Dermis microvascular lymphatic vessel endothelial cell (primary cell): Measurements from ENCODE around the gene TCEAL9. TPM values are rescaled to one million over a fixed set of nuclear protein-coding genes. Genes with fewer than 3 reads are reported as not detected.

Experiments
- total RNA-seq: library from RNA; depleted of rRNA; stranded (reverse); fragments of >200 nt; gene quantifications from 2 replicates; pipeline ENCODE4 v1.2.1, GENCODE V29; 2014

The TCEAL9 gene
- total RNA-seq, 1 donor from 2014 or later, result 44.4 TPM

Other genes starting within 250 kb of the TCEAL9 start
- gene BEX4, start 141.4 kb upstream of the TCEAL9 start, total RNA-seq, result 15.5 and 20.2 TPM in 2 replicates
- gene TCEAL8, start 101.4 kb upstream of the TCEAL9 start, total RNA-seq, result 51.7 and 53.5 TPM in 2 replicates
- gene TCEAL5, start 79.8 kb upstream of the TCEAL9 start, total RNA-seq, result not detected in 2 replicates
- 0.77 and 1.1 TPM in 2 replicates for gene BEX2, start 45.5 kb upstream of the TCEAL9 start, total RNA-seq
- 0.26 and 0.38 TPM in 2 replicates for gene TCEAL7, start 26.3 kb upstream of the TCEAL9 start, total RNA-seq
- 159 and 190 TPM in 2 replicates for gene BEX3, start 20.0 kb downstream of the TCEAL9 start, total RNA-seq
- 0.13 TPM in 1 of 2 replicates, not detected in the other for gene RAB40A, start 163.0 kb downstream of the TCEAL9 start, total RNA-seq
- gene TCEAL4, start 229.0 kb downstream of the TCEAL9 start, total RNA-seq, result 21.8 and 24.5 TPM in 2 replicates